ENCODE results near the gene CDIPT.

The CDIPT gene

GRCh38 chr16:29845656-29846055 lies 17.4 kb downstream of the CDIPT start:
- H3K9ac ChIP-seq: no peak overlapping the region
- H3K4me1 ChIP-seq: peaks cover 0 to 13% (median 0%) of the 10 kb centered on the region in 10 experiments; a peak in 5 of 20 replicates
- H3K9me3 ChIP-seq (replicated peaks in 1 of 11): no peaks in the 10 kb centered on the region
- no peak overlapping the region for H3K4me2 ChIP-seq
- H3K4me3 ChIP-seq: no peak overlapping the region
- H3K36me3 ChIP-seq: peaks cover 0 to 70% (median 8%) of the 10 kb centered on the region in 11 experiments; a peak in 14 of 22 replicates
- peaks cover 0 to 37% (median 0%) of the 10 kb centered on the region in 11 experiments; a peak in 6 of 22 replicates for H4K20me1 ChIP-seq
- no peaks in the 10 kb centered on the region for H3K27me3 ChIP-seq
- no peak overlapping the region for H3K27ac ChIP-seq
- TF ChIP-seq Cebpa-rat (IDR thresholded peaks at IDR 0.05): no peak

- Histone ChIP-seq H3K9me3 (replicated peaks in 1 of 11) (no peaks in the 10 kb centered on the region), H3K4me2 (no peak overlapping the region), H3K27me3 (no peaks in the 10 kb centered on the region), H3K4me3 (no peak overlapping the region), H3K27ac (no peak overlapping the region), H4K20me1 (peaks cover 0 to 46% (median 0%) of the 10 kb centered on the region in 11 experiments; a peak in 6 of 22 replicates), H3K4me1 (peaks cover 0 to 13% (median 0%) of the 10 kb centered on the region in 10 experiments; a peak in 5 of 20 replicates), H3K9ac (no peak overlapping the region), H3K36me3 (peaks cover 0 to 79% (median 8%) of the 10 kb centered on the region in 11 experiments; a peak in 14 of 22 replicates)
- no peak for TF ChIP-seq Cebpa-rat (IDR thresholded peaks at IDR 0.05)
Observed at GRCh38 chr16:29844575-29845331, 18.3 kb downstream of the CDIPT start.

- TF ChIP-seq Cebpa-rat (IDR thresholded peaks at IDR 0.05): no peak
- Histone ChIP-seq H3K36me3 (peaks cover 0 to 88% (median 8%) of the 10 kb centered on the region in 11 experiments; a peak in 14 of 22 replicates), H3K9ac (no peak overlapping the region), H3K9me3 (replicated peaks in 1 of 11) (no peaks in the 10 kb centered on the region), H4K20me1 (peaks cover 0 to 42% (median 0%) of the 10 kb centered on the region in 11 experiments; a peak in 7 of 22 replicates), H3K27me3 (no peaks in the 10 kb centered on the region), H3K4me1 (peaks cover 0 to 7% (median 0%) of the 10 kb centered on the region in 10 experiments; a peak in 4 of 20 replicates), H3K4me2 (no peak overlapping the region), H3K27ac (no peak overlapping the region), H3K4me3 (no peak overlapping the region)
Observed at GRCh38 chr16:29843931-29844330, 19.1 kb downstream of the CDIPT start.

- no peak overlapping the region for H3K4me3 ChIP-seq
- peaks cover 0 to 36% (median 0%) of the 10 kb centered on the region in 11 experiments; a peak in 7 of 22 replicates for H4K20me1 ChIP-seq
- no peaks in the 10 kb centered on the region for H3K27me3 ChIP-seq
- no peaks in the 10 kb centered on the region; a peak in 1 of 20 replicates for H3K4me1 ChIP-seq
- H3K36me3 ChIP-seq: peaks cover 0 to 97% (median 8%) of the 10 kb centered on the region in 11 experiments; a peak in 14 of 22 replicates
- no peak overlapping the region for H3K9ac ChIP-seq
- TF ChIP-seq Cebpa-rat (IDR thresholded peaks at IDR 0.05): no peak
- no peaks in the 10 kb centered on the region for H3K9me3 ChIP-seq (replicated peaks in 1 of 11)
- H3K27ac ChIP-seq: no peak overlapping the region
- H3K4me2 ChIP-seq: no peak overlapping the region
Observed at GRCh38 chr16:29842732-29843346, 20.2 kb downstream of the CDIPT start.

DNA sequence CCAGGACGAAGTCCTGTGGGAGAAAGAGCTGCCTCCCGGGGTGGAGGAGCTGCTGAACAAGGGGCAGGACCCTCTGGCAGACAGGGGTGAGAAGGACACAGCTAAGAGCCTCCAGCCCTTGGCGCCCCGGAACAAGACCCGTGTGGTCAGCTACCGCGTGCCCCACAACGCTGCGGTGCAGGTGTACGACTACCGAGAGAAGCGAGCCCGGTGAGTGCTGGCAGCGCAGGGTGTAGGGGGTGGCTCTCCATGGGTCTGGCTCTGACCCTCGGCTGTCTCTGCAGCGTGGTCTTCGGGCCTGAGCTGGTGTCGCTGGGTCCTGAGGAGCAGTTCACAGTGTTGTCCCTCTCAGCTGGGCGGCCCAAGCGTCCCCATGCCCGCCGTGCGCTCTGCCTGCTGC lies 21.4 kb downstream of the CDIPT start:
- Histone ChIP-seq H3K27me3 (no peaks in the 10 kb centered on the region), H3K4me2 (no peak overlapping the region), H3K9ac (no peak overlapping the region), H3K27ac (no peak overlapping the region), H3K36me3 (peaks cover 0 to 97% (median 4%) of the 10 kb centered on the region in 11 experiments; a peak in 13 of 22 replicates), H4K20me1 (peaks cover 0 to 29% (median 0%) of the 10 kb centered on the region in 11 experiments; a peak in 7 of 22 replicates), H3K4me3 (no peak overlapping the region), H3K9me3 (replicated peaks in 1 of 11) (no peaks in the 10 kb centered on the region), H3K4me1 (no peaks in the 10 kb centered on the region; a peak in 1 of 20 replicates)
- TF ChIP-seq Cebpa-rat (IDR thresholded peaks at IDR 0.05): no peak

GRCh38 chr16:29840240-29840639 lies 22.8 kb downstream of the CDIPT start:
- H3K4me1 ChIP-seq: no peaks in the 10 kb centered on the region; a peak in 1 of 20 replicates
- H3K27me3 ChIP-seq: no peaks in the 10 kb centered on the region
- no peak overlapping the region for H3K27ac ChIP-seq
- no peaks in the 10 kb centered on the region for H3K9me3 ChIP-seq (replicated peaks in 1 of 11)
- H3K4me2 ChIP-seq: no peak overlapping the region
- no peak overlapping the region for H3K9ac ChIP-seq
- H4K20me1 ChIP-seq: peaks cover 0 to 25% (median 0%) of the 10 kb centered on the region in 11 experiments; a peak in 6 of 22 replicates
- no peak overlapping the region for H3K4me3 ChIP-seq
- TF ChIP-seq Cebpa-rat (IDR thresholded peaks at IDR 0.05): no peak
- peaks cover 0 to 97% (median 4%) of the 10 kb centered on the region in 11 experiments; a peak in 12 of 22 replicates for H3K36me3 ChIP-seq

GRCh38 chr16:29839822-29840221 lies 23.2 kb downstream of the CDIPT start:
- H3K27ac ChIP-seq: no peak overlapping the region
- H3K4me2 ChIP-seq: no peak overlapping the region
- peaks cover 0 to 97% (median 4%) of the 10 kb centered on the region in 11 experiments; a peak in 13 of 22 replicates for H3K36me3 ChIP-seq
- H3K4me3 ChIP-seq: no peak overlapping the region
- TF ChIP-seq Cebpa-rat (IDR thresholded peaks at IDR 0.05): no peak
- H3K9ac ChIP-seq: no peak overlapping the region
- no peaks in the 10 kb centered on the region for H3K9me3 ChIP-seq (replicated peaks in 1 of 11)
- H4K20me1 ChIP-seq: peaks cover 0 to 21% (median 0%) of the 10 kb centered on the region in 11 experiments; a peak in 6 of 22 replicates
- H3K4me1 ChIP-seq: no peaks in the 10 kb centered on the region; a peak in 1 of 20 replicates
- no peaks in the 10 kb centered on the region for H3K27me3 ChIP-seq

- no peak overlapping the region for H3K9ac ChIP-seq
- peaks cover 0 to 100% (median 11%) of the 10 kb centered on the region in 11 experiments; a peak in 15 of 22 replicates for H3K36me3 ChIP-seq
- H3K4me2 ChIP-seq: no peak overlapping the region
- H3K4me1 ChIP-seq: no peaks in the 10 kb centered on the region
- H3K27me3 ChIP-seq: no peaks in the 10 kb centered on the region
- H3K27ac ChIP-seq: no peak overlapping the region
- no peak for TF ChIP-seq Cebpa-rat (IDR thresholded peaks at IDR 0.05)
- H3K4me3 ChIP-seq: no peak overlapping the region
- H3K9me3 ChIP-seq (replicated peaks in 1 of 11): no peaks in the 10 kb centered on the region
- H4K20me1 ChIP-seq: peaks cover 0 to 20% (median 0%) of the 10 kb centered on the region in 11 experiments; a peak in 5 of 22 replicates
Observed at GRCh38 chr16:29837841-29838240, 25.2 kb downstream of the CDIPT start.

DNA sequence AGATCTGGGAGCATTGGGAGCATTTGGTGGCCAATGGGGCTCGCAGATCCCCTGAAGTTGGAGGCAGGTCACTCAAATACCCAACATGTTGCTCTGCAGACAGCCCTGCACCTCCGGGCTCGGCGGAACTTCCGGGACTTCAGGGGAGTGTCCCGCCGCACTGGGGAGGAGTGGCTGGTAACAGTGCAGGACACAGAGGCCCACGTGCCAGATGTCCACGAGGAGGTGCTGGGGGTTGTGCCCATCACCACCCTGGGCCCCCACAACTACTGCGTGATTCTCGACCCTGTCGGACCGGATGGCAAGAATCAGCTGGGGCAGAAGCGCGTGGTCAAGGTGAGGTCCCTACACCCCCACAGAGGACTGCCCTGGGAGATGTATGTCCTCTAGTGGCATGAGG lies 26.4 kb downstream of the CDIPT start:
- no peak overlapping the region for H3K9ac ChIP-seq
- H3K27me3 ChIP-seq: no peaks in the 10 kb centered on the region
- no peak overlapping the region for H3K4me3 ChIP-seq
- H3K9me3 ChIP-seq (replicated peaks in 1 of 11): no peaks in the 10 kb centered on the region
- peaks cover 0 to 27% (median 0%) of the 10 kb centered on the region in 11 experiments; a peak in 6 of 22 replicates for H4K20me1 ChIP-seq
- TF ChIP-seq Cebpa-rat (IDR thresholded peaks at IDR 0.05): no peak
- no peak overlapping the region for H3K4me2 ChIP-seq
- H3K27ac ChIP-seq: no peak overlapping the region
- no peaks in the 10 kb centered on the region for H3K4me1 ChIP-seq
- H3K36me3 ChIP-seq: peaks cover 0 to 100% (median 11%) of the 10 kb centered on the region in 11 experiments; a peak in 15 of 22 replicates
